ENCODE data around the gene RRP12. TPM values are rescaled to one million over a fixed set of nuclear protein-coding genes. Genes with fewer than 3 reads are reported as not detected.

The RRP12 gene
- total and polyA plus RNA-seq, 9 of the 15 experiments (the other 6 are each of a cell fraction or from before 2014, with no cell fraction given) = 4.6 to 68.2 (median 21.8) TPM

DNA sequence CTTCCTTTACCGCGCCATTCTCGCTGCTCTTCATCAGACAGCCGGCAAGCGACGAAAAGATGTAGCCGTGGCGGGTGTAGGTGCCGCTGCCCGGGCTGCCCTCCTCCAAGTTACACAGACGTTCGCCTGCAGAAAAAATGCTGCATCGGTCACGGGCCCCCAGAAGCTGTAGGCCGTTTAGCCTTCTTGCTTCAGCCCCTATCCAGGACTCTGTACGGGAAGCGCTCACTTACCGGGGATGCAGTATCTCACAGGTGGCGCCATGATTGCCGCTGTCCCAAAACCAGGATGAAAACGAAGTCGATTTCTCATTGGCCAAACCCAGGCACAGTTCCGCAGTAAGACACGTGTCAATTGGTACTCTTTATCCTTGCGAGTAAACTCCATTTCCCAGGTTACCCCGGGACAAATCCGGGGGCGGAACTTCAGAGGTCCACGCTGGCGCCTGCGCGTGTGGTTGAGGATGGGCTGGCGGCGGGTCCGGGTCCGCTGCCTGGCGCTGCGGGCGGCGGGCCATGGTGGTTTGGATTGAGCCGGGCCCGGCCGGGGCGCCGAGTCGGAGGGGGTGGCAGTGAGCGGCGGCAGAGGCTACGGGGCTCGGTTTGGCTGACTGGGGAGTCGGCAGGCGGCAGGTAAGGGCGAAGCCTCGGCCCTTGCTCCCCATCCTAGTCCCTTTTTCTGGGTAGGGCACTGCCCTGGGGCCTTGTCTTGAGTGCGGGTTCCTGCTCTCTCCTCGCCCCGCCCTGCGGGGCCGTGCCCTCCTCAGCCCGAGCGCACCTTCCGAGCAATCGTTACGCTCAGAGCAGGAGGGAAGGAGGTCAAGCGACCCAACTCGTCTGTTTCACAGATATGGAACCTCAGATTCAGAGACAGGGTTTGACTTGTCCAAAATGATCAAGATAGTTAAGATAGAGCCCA, 44.8 kb upstream of the RRP12 start, which contains the start of the genes EXOSC1 and ZDHHC16 (continued):
- TF ChIP-seq, protein P1, sequence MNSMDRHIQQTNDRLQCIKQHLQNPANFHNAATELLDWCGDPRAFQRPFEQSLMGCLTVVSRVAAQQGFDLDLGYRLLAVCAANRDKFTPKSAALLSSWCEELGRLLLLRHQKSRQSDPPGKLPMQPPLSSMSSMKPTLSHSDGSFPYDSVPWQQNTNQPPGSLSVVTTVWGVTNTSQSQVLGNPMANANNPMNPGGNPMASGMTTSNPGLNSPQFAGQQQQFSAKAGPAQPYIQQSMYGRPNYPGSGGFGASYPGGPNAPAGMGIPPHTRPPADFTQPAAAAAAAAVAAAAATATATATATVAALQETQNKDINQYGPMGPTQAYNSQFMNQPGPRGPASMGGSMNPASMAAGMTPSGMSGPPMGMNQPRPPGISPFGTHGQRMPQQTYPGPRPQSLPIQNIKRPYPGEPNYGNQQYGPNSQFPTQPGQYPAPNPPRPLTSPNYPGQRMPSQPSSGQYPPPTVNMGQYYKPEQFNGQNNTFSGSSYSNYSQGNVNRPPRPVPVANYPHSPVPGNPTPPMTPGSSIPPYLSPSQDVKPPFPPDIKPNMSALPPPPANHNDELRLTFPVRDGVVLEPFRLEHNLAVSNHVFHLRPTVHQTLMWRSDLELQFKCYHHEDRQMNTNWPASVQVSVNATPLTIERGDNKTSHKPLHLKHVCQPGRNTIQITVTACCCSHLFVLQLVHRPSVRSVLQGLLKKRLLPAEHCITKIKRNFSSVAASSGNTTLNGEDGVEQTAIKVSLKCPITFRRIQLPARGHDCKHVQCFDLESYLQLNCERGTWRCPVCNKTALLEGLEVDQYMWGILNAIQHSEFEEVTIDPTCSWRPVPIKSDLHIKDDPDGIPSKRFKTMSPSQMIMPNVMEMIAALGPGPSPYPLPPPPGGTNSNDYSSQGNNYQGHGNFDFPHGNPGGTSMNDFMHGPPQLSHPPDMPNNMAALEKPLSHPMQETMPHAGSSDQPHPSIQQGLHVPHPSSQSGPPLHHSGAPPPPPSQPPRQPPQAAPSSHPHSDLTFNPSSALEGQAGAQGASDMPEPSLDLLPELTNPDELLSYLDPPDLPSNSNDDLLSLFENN (IDR thresholded peaks at IDR 0.05; ENCODE audit: low read depth in 2 of 2, low read length in 2 of 2) = no peak
- TF ChIP-seq GABPA (tag; conservative IDR thresholded peaks at IDR 0.05; ENCODE audit: low read depth) (peak; percentile 57; the same call in 1 of the 2 replicates), HDAC2 (IDR thresholded peaks at IDR 0.05) (0 out of 2 replicates have a peak, but pooled peaks have one; percentile 41), KLF1 (tag; IDR thresholded peaks at IDR 0.05) (no peak), KDM2B (CRISPR knock-in tag; IDR thresholded peaks at IDR 0.05) (no peak), ZNF717 (CRISPR knock-in tag; IDR thresholded peaks at IDR 0.05) (no peak), ZEB2 (IDR thresholded peaks at IDR 0.05) (no peak), FOS (IDR thresholded peaks at IDR 0.05; ENCODE audit: extremely low read depth, insufficient read length) (peak; percentile 88), MEIS2 (IDR thresholded peaks at IDR 0.05; ENCODE audit: partially characterized antibody) (peak; percentile 72), MEF2A (IDR thresholded peaks at IDR 0.05; ENCODE audit: control insufficient read depth, low read depth, low read length) (no peak), CCNT2 (IDR thresholded peaks at IDR 0.05; ENCODE audit: borderline replicate concordance, extremely low read depth, insufficient read length, low read depth, low read length) (peak; percentile 36), FOXK2 (conservative IDR thresholded peaks at IDR 0.05 in 1 of 2, IDR thresholded peaks at IDR 0.05 in 1 of 2; ENCODE audit: low read depth in 2 of 2) (peak; percentile 27 to 31; a peak in 1 of 4 replicates), LCOR (CRISPR knock-in tag; IDR thresholded peaks at IDR 0.05) (peak; percentile 100)
- TF ChIP-seq, protein P2, sequence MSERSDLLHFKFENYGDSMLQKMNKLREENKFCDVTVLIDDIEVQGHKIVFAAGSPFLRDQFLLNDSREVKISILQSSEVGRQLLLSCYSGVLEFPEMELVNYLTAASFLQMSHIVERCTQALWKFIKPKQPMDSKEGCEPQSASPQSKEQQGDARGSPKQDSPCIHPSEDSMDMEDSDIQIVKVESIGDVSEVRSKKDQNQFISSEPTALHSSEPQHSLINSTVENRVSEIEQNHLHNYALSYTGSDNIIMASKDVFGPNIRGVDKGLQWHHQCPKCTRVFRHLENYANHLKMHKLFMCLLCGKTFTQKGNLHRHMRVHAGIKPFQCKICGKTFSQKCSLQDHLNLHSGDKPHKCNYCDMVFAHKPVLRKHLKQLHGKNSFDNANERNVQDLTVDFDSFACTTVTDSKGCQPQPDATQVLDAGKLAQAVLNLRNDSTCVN (CRISPR knock-in tag; IDR thresholded peaks at IDR 0.05) = no peak
- TF ChIP-seq, protein P3, sequence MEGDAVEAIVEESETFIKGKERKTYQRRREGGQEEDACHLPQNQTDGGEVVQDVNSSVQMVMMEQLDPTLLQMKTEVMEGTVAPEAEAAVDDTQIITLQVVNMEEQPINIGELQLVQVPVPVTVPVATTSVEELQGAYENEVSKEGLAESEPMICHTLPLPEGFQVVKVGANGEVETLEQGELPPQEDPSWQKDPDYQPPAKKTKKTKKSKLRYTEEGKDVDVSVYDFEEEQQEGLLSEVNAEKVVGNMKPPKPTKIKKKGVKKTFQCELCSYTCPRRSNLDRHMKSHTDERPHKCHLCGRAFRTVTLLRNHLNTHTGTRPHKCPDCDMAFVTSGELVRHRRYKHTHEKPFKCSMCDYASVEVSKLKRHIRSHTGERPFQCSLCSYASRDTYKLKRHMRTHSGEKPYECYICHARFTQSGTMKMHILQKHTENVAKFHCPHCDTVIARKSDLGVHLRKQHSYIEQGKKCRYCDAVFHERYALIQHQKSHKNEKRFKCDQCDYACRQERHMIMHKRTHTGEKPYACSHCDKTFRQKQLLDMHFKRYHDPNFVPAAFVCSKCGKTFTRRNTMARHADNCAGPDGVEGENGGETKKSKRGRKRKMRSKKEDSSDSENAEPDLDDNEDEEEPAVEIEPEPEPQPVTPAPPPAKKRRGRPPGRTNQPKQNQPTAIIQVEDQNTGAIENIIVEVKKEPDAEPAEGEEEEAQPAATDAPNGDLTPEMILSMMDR (IDR thresholded peaks at IDR 0.05 in 2 of 3, conservative IDR thresholded peaks at IDR 0.05 in 1 of 3; ENCODE audit: insufficient read depth in 2 of 3, low read depth in 1 of 3, low read length in 3 of 3) = peak in 1 of 3 experiments; percentile 23; a peak in 1 of 6 replicates
- TF ChIP-seq, protein P4, sequence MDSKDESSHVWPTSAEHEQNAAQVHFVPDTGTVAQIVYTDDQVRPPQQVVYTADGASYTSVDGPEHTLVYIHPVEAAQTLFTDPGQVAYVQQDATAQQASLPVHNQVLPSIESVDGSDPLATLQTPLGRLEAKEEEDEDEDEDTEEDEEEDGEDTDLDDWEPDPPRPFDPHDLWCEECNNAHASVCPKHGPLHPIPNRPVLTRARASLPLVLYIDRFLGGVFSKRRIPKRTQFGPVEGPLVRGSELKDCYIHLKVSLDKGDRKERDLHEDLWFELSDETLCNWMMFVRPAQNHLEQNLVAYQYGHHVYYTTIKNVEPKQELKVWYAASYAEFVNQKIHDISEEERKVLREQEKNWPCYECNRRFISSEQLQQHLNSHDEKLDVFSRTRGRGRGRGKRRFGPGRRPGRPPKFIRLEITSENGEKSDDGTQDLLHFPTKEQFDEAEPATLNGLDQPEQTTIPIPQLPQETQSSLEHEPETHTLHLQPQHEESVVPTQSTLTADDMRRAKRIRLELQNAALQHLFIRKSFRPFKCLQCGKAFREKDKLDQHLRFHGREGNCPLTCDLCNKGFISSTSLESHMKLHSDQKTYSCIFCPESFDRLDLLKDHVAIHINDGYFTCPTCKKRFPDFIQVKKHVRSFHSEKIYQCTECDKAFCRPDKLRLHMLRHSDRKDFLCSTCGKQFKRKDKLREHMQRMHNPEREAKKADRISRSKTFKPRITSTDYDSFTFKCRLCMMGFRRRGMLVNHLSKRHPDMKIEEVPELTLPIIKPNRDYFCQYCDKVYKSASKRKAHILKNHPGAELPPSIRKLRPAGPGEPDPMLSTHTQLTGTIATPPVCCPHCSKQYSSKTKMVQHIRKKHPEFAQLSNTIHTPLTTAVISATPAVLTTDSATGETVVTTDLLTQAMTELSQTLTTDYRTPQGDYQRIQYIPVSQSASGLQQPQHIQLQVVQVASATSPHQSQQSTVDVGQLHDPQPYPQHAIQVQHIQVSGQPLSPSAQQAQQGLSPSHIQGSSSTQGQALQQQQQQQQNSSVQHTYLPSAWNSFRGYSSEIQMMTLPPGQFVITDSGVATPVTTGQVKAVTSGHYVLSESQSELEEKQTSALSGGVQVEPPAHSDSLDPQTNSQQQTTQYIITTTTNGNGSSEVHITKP (IDR thresholded peaks at IDR 0.05; ENCODE audit: partially characterized antibody) = peak; percentile 14

Data from K562 (cell line).